ENCODE data around the gene NTNG1.

The NTNG1 gene

GRCh38 chr1:107525961-107526360 lies 385.1 kb downstream of the NTNG1 start:
- Histone ChIP-seq H3K9me2 (replicated peaks; ENCODE audit: insufficient read depth, low read length) (no peaks in the 10 kb centered on the region), H3K27ac (ENCODE audit: low read length) (no peak overlapping the region), H3K36me3 (replicated peaks; ENCODE audit: insufficient read depth, low read length) (no peaks in the 10 kb centered on the region), H3K79me2 (ENCODE audit: low read length) (no peaks in the 10 kb centered on the region), H3K4me2 (ENCODE audit: low read depth, low read length) (no peak overlapping the region), H3K9me3 (replicated peaks; ENCODE audit: insufficient read depth, low read length) (no peaks in the 10 kb centered on the region), H3K4me1 (ENCODE audit: low read length) (peaks cover 10% of the 10 kb centered on the region; the same call in 1 of the 2 replicates), H3K27me3 (replicated peaks; ENCODE audit: insufficient read depth, low read length) (no peaks in the 10 kb centered on the region), H4K20me1 (ENCODE audit: insufficient read depth, low read length) (no peaks in the 10 kb centered on the region), H3K9ac (ENCODE audit: low read length) (no peak overlapping the region), H3K4me3 (ENCODE audit: low read length) (no peak overlapping the region), H2AFZ (ENCODE audit: low read length) (no peak overlapping the region), H3F3A (ENCODE audit: insufficient read depth, low read length) (no peaks in the 10 kb centered on the region)
- no peak for DNase-seq
- TF ChIP-seq EZH2 (optimal IDR thresholded peaks at IDR 0.05; ENCODE audit: low read depth, low read length) (no peak), EZH2phosphoT487 (IDR thresholded peaks at IDR 0.05; ENCODE audit: low read length) (no peak), CTCF (IDR thresholded peaks at IDR 0.05; ENCODE audit: low read length) (no peak)

DNA sequence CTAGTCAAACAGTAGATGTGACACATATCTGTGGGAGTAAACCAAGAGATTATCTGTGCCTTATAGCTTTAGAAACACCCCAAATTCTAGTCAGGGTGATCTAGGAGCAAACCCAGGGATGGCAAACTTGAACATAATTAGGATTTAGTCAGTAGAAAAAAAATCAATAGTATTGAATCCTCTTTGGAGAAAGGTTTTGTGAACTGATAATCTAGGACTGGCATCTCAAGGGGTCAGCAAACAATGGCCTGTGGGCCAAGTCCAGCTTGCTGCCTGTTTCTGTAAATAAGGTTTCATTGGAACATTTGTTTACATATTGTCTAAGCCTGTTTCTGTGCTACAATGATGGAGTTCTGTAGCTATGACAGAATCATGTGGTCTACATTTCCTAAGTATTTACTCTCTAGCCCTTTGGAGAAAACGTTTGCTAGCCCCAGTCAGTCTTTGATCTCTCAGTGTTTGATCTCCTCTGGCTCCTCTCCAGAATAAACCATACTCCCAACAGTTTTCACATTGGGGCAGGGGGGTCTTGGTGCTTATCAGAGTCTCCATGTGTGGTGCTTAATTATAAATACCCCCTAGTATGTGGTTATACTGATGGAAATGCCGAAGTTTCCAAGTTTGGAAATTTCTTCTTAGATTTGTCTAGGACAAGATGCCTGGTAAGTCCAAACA lies 385.8 kb downstream of the NTNG1 start:
- no peaks in the 10 kb centered on the region for H3K27me3 ChIP-seq (replicated peaks; ENCODE audit: insufficient read depth, low read length)
- no peaks in the 10 kb centered on the region for H3K9me3 ChIP-seq (replicated peaks; ENCODE audit: insufficient read depth, low read length)
- H3F3A ChIP-seq (ENCODE audit: insufficient read depth, low read length) = no peaks in the 10 kb centered on the region
- H3K27ac ChIP-seq (ENCODE audit: low read length) = no peak overlapping the region
- H3K4me2 ChIP-seq (ENCODE audit: low read depth, low read length) = no peak overlapping the region
- no peak overlapping the region for H2AFZ ChIP-seq (ENCODE audit: low read length)
- H3K4me3 ChIP-seq (ENCODE audit: low read length) = no peak overlapping the region
- H3K79me2 ChIP-seq (ENCODE audit: low read length) = no peaks in the 10 kb centered on the region
- H3K4me1 ChIP-seq (ENCODE audit: low read length) = peaks cover 10% of the 10 kb centered on the region; the same call in 1 of the 2 replicates
- no peaks in the 10 kb centered on the region for H3K9me2 ChIP-seq (replicated peaks; ENCODE audit: insufficient read depth, low read length)
- no peak for DNase-seq
- no peak for TF ChIP-seq EZH2 (optimal IDR thresholded peaks at IDR 0.05; ENCODE audit: low read depth, low read length)
- TF ChIP-seq EZH2phosphoT487 (IDR thresholded peaks at IDR 0.05; ENCODE audit: low read length) = no peak
- no peak for TF ChIP-seq CTCF (IDR thresholded peaks at IDR 0.05; ENCODE audit: low read length)
- H4K20me1 ChIP-seq (ENCODE audit: insufficient read depth, low read length) = no peaks in the 10 kb centered on the region
- H3K36me3 ChIP-seq (replicated peaks; ENCODE audit: insufficient read depth, low read length) = no peaks in the 10 kb centered on the region
- no peak overlapping the region for H3K9ac ChIP-seq (ENCODE audit: low read length)

DNA sequence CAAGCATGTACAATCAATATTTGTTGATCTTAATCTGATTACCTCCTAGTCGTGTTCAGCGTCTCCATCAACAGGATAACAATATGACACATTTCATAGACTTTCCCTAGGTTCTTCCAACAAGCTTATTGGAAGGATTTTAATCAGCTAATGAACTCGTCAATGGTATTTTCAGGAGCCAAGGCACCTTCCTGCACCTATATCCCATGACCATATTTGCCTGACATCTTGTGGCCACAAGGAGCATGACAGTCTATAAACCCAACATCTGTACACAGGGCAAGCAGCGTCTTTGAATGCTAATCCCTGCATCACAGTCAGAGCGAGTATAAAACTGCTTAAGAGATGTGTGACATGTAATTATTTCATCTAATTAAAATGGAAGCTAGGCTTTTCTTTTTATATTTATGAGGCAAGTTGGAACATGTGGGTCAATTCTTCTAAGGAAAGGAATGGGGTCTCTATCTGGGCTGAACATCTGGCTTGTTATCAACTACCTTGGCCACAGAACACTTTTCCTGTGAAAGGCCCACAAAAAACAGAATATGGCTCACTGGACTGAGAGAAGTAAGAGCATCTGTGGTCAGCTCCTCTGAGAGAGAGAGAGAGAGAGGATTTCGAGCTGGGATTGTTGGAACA lies 388.8 kb downstream of the NTNG1 start:
- Histone ChIP-seq H3K79me2 (ENCODE audit: low read length) (no peaks in the 10 kb centered on the region), H3K27me3 (replicated peaks; ENCODE audit: insufficient read depth, low read length) (no peaks in the 10 kb centered on the region), H3K9me3 (replicated peaks; ENCODE audit: insufficient read depth, low read length) (no peaks in the 10 kb centered on the region), H3K36me3 (replicated peaks; ENCODE audit: insufficient read depth, low read length) (no peaks in the 10 kb centered on the region), H3K27ac (ENCODE audit: low read length) (no peak overlapping the region), H4K20me1 (ENCODE audit: insufficient read depth, low read length) (no peaks in the 10 kb centered on the region), H3K4me1 (ENCODE audit: low read length) (peaks cover 8% of the 10 kb centered on the region; the same call in 1 of the 2 replicates), H3K9me2 (replicated peaks; ENCODE audit: insufficient read depth, low read length) (no peaks in the 10 kb centered on the region), H3K4me3 (ENCODE audit: low read length) (no peak overlapping the region), H3K4me2 (ENCODE audit: low read depth, low read length) (no peak overlapping the region), H3K9ac (ENCODE audit: low read length) (no peak overlapping the region), H3F3A (ENCODE audit: insufficient read depth, low read length) (no peaks in the 10 kb centered on the region), H2AFZ (ENCODE audit: low read length) (no peak overlapping the region)
- peak; percentile 55 for DNase-seq
- TF ChIP-seq EZH2phosphoT487 (IDR thresholded peaks at IDR 0.05; ENCODE audit: low read length) (no peak), CTCF (IDR thresholded peaks at IDR 0.05; ENCODE audit: low read length) (peak; percentile 67)

All from MM.1S (cell line).